Activated CD4-positive, alpha-beta T cell treated with anti-CD3 and anti-CD28 coated beads for 24 hours (primary cell): ENCODE data around the gene APBB1IP.

Source experiments
- DNase-seq, 2 donors: peaks; one replicate each; pipeline ENCODE4 v3.0.0-alpha.2; 2020; ENCODE audit warnings: low read depth in 2 of 2

The APBB1IP gene

GRCh38 chr10:26507441-26507840 lies 69.3 kb downstream of the APBB1IP start:
- DNase-seq, result no peak

GRCh38 chr10:26508016-26508415 lies 69.9 kb downstream of the APBB1IP start:
- no peak for DNase-seq

- no peak for DNase-seq
Observed at GRCh38 chr10:26509307-26509706, 71.2 kb downstream of the APBB1IP start.

GRCh38 chr10:26513101-26513500 lies 75.0 kb downstream of the APBB1IP start:
- DNase-seq, result no peak

GRCh38 chr10:26516540-26517101 lies 78.5 kb downstream of the APBB1IP start:
- DNase-seq, result no peak

GRCh38 chr10:26517141-26517867 lies 79.2 kb downstream of the APBB1IP start:
- no peak for DNase-seq

- no peak for DNase-seq
Observed at GRCh38 chr10:26519803-26520202, 81.7 kb downstream of the APBB1IP start.

GRCh38 chr10:26520575-26520974 lies 82.4 kb downstream of the APBB1IP start:
- DNase-seq, result no peak

- DNase-seq, result no peak
Observed at GRCh38 chr10:26524161-26524896, 86.2 kb downstream of the APBB1IP start.

GRCh38 chr10:26525586-26525985 lies 87.4 kb downstream of the APBB1IP start:
- DNase-seq, result no peak

GRCh38 chr10:26527018-26527417 lies 88.9 kb downstream of the APBB1IP start:
- DNase-seq, result no peak

- DNase-seq, result no peak
Observed at GRCh38 chr10:26528048-26528447, 89.9 kb downstream of the APBB1IP start.

- DNase-seq, result no peak
Observed at GRCh38 chr10:26528715-26529393, 90.7 kb downstream of the APBB1IP start.

GRCh38 chr10:26534384-26534783 lies 96.2 kb downstream of the APBB1IP start:
- DNase-seq, result no peak

GRCh38 chr10:26540601-26541000 lies 102.5 kb downstream of the APBB1IP start:
- DNase-seq, result no peak

GRCh38 chr10:26543567-26544306 lies 105.6 kb downstream of the APBB1IP start:
- no peak for DNase-seq

- DNase-seq, result no peak
Observed at GRCh38 chr10:26544932-26545331, 106.8 kb downstream of the APBB1IP start.

GRCh38 chr10:26550774-26551526 lies 112.8 kb downstream of the APBB1IP start:
- no peak for DNase-seq

GRCh38 chr10:26554246-26554645 lies 116.1 kb downstream of the APBB1IP start:
- DNase-seq, result no peak

- DNase-seq, result no peak
Observed at GRCh38 chr10:26555719-26556368, 117.7 kb downstream of the APBB1IP start.
